Ishikawa (cell line): ENCODE measurements around the gene SOX21.

ENCODE experiments used
- EP300 ChIP-seq: IDR thresholded peaks from 2 replicates; pipeline ENCODE4 v1.6.1; 2012; ENCODE audit warnings: borderline replicate concordance
- NFIC ChIP-seq: IDR thresholded peaks from 2 replicates; pipeline ENCODE4 v1.6.1; 2012
- RAD21 ChIP-seq: IDR thresholded peaks from 2 replicates; pipeline ENCODE4 v1.6.1; 2012; ENCODE audit warnings: low read depth
- REST ChIP-seq: IDR thresholded peaks from 2 replicates; pipeline ENCODE4 v1.6.1; 2012; ENCODE audit warnings: low read depth, mild to moderate bottlenecking

- TF ChIP-seq EP300 = no peak
- TF ChIP-seq RAD21 = no peak
- no peak for TF ChIP-seq NFIC
- no peak for TF ChIP-seq REST
Measured at GRCh38 chr13:94707400-94708021, 4.8 kb downstream of the SOX21 start.
